ENCODE measurements around the gene CEACAM16.

DNA sequence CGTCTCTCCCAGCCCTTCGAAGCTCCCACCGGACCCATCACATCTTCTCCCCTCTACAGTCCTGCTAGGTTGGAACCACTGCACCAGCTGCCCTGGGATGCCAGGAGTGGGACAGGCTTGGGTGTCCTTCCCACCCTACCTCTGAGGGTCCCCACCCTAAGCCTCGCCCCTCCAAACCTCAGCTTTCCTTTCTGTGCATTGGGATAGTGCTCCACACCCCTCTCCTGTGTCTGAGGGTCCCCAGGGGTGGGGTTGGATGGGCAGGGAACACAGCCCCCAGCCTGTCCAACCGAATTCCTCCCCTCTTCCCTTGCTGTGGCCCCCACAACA lies 47.6 kb downstream of the CEACAM16 start:
- TF ChIP-seq POLR2A (IDR thresholded peaks at IDR 0.05): no peak
- TF ChIP-seq, protein P1, sequence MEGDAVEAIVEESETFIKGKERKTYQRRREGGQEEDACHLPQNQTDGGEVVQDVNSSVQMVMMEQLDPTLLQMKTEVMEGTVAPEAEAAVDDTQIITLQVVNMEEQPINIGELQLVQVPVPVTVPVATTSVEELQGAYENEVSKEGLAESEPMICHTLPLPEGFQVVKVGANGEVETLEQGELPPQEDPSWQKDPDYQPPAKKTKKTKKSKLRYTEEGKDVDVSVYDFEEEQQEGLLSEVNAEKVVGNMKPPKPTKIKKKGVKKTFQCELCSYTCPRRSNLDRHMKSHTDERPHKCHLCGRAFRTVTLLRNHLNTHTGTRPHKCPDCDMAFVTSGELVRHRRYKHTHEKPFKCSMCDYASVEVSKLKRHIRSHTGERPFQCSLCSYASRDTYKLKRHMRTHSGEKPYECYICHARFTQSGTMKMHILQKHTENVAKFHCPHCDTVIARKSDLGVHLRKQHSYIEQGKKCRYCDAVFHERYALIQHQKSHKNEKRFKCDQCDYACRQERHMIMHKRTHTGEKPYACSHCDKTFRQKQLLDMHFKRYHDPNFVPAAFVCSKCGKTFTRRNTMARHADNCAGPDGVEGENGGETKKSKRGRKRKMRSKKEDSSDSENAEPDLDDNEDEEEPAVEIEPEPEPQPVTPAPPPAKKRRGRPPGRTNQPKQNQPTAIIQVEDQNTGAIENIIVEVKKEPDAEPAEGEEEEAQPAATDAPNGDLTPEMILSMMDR (IDR thresholded peaks at IDR 0.05): no peak
